HCT116 (cell line): ENCODE data around the gene KLHL5. TPM values are rescaled to one million over a fixed set of nuclear protein-coding genes. Genes with fewer than 3 reads are reported as not detected.
A peak's percentile ranks its signal among the peaks of the same experiment; 100 is the strongest.

Source experiments
- ATAC-seq: fragments of 200-7000 bp; cut with Tn5 transposase; 2 replicates; pipeline ENCODE4 v1.9.1; 2020; ENCODE audit warnings: mild to moderate bottlenecking, moderate library complexity
- BruUV-seq: library from RNA; stranded (reverse); fragments of 400-500 nt; replicated peaks from 2 replicates; lab custom pipeline; 2021; lab: Mats Ljungman, UMichigan
- CTCF ChIA-PET: fragments of 300-600 bp; sonication (Branson Sonifier 250); formaldehyde crosslinking; loops from one replicate; lab custom pipeline; 2021; ENCODE audit warnings: antibody characterized with exemption; lab: Charles Lee
- POLR2A ChIA-PET: fragments of 300-600, 350-600 bp; sonication (Branson Sonifier 250); formaldehyde crosslinking; loops from one replicate; lab custom pipeline; 2021; ENCODE audit warnings: antibody characterized with exemption; lab: Charles Lee
- RAD21 ChIA-PET, 2 experiments: fragments of 300-600 bp; sonication (Branson Sonifier 250); formaldehyde crosslinking; loops; one replicate each; lab custom pipeline; 2023; ENCODE audit warnings: low total read pairs in 2 of 2; ENCODE audit not compliant: uncharacterized antibody in 2 of 2, unreplicated experiment in 2 of 2, low non-redundant PET in 1 of 2; lab: Charles Lee
- DNase-seq: peaks from one replicate; pipeline ENCODE4 v3.0.0-alpha.2; 2010; ENCODE audit warnings: low read depth, low spot score
- H2AFZ ChIP-seq: fragments of 200-600 bp; shearing (Covaris generic), sonication (generic); 2 replicates; pipeline ENCODE4 v1.6.1; 2017; ENCODE audit warnings: low read depth, mixed run types, mixed read lengths, antibody characterized with exemption, low read length; ENCODE audit not compliant: poor library complexity, severe bottlenecking
- H3K27ac ChIP-seq: 2 replicates; pipeline ENCODE4 v1.5.1; 2012; ENCODE audit warnings: low read depth, low read length
- H3K27me3 ChIP-seq: fragments of 200-600 bp; sonication (generic); 2 replicates; pipeline ENCODE4 v1.6.1; 2016; ENCODE audit warnings: mixed run types, low read length, mixed read lengths; ENCODE audit not compliant: insufficient read depth
- H3K36me3 ChIP-seq, 2 experiments: fragments of 200-500 bp in 1 of 2; fragments of 200-600 bp in 1 of 2; sonication (Bioruptor generic) in 1 of 2; sonication (generic) in 1 of 2; 2 replicates each; pipeline versions ENCODE4 v1.5.1 to v1.6.1; 2014 to 2016; ENCODE audit warnings: low read length in 2 of 2, inconsistent platforms in 1 of 2, mixed read lengths in 1 of 2, mixed run types in 1 of 2; ENCODE audit not compliant: insufficient read depth in 2 of 2, control insufficient read depth in 1 of 2
- H3K4me1 ChIP-seq, 2 experiments: fragments of 200-600 bp in 1 of 2; sonication (generic) in 1 of 2; 2 replicates each; pipeline versions ENCODE4 v1.5.1 to v1.6.1; 2012 to 2017; ENCODE audit warnings: low read length in 2 of 2, inconsistent platforms in 1 of 2, mild to moderate bottlenecking in 1 of 2, mixed read lengths in 1 of 2, mixed run types in 1 of 2, moderate library complexity in 1 of 2; ENCODE audit not compliant: insufficient read depth in 2 of 2, control insufficient read depth in 1 of 2
- H3K4me2 ChIP-seq: fragments of 200-600 bp; sonication (generic); 2 replicates; pipeline ENCODE4 v1.6.1; 2017; ENCODE audit warnings: mixed run types, low read length, mixed read lengths
- H3K4me3 ChIP-seq, 2 experiments: fragments of 200-600 bp in 1 of 2; sonication (generic) in 1 of 2; replicated peaks in 1 of 2; 2 replicates each; pipeline ENCODE4 v1.5.1; 2011 to 2016; ENCODE audit warnings: low read length in 2 of 2, control low read depth in 1 of 2, low read depth in 1 of 2, mild to moderate bottlenecking in 1 of 2, mixed read lengths in 1 of 2, mixed run types in 1 of 2
- H3K79me2 ChIP-seq: fragments of 200-600 bp; sonication (generic); 2 replicates; pipeline ENCODE4 v1.6.1; 2017; ENCODE audit warnings: mild to moderate bottlenecking, mixed run types, low read length, moderate library complexity, mixed read lengths; ENCODE audit not compliant: insufficient read depth
- H3K9ac ChIP-seq: fragments of 200-600 bp; sonication (generic); 2 replicates; pipeline ENCODE4 v1.6.1; 2016; ENCODE audit warnings: low read length, mixed read lengths
- H3K9me2 ChIP-seq: fragments of 200-600 bp; sonication (generic), shearing (Covaris generic); 2 replicates; pipeline ENCODE4 v1.6.1; 2017; ENCODE audit warnings: mixed run types, mild to moderate bottlenecking, moderate library complexity; ENCODE audit not compliant: insufficient read depth
- H3K9me3 ChIP-seq, 2 experiments: fragments of 200-500 bp in 1 of 2; fragments of 200-600 bp in 1 of 2; sonication (Bioruptor generic) in 1 of 2; sonication (generic) in 1 of 2; 2 replicates each; pipeline ENCODE4 v1.6.1; 2014 to 2017; ENCODE audit warnings: low read length in 2 of 2, mixed read lengths in 2 of 2, inconsistent platforms in 1 of 2, low read depth in 1 of 2, mild to moderate bottlenecking in 1 of 2, mixed run types in 1 of 2, moderate library complexity in 1 of 2; ENCODE audit not compliant: control insufficient read depth in 1 of 2, insufficient read depth in 1 of 2
- H4K20me1 ChIP-seq: fragments of 200-600 bp; sonication (generic), shearing (Covaris generic); 2 replicates; pipeline ENCODE4 v1.6.1; 2017; ENCODE audit warnings: mixed run types, mild to moderate bottlenecking, moderate library complexity; ENCODE audit not compliant: insufficient read depth
- CEBPB ChIP-seq: IDR thresholded peaks from 2 replicates; pipeline ENCODE4 v1.6.1; 2012; ENCODE audit warnings: low read depth
- CTCF ChIP-seq, 3 experiments: fragments of 200-600 bp in 1 of 3; sonication (generic) in 1 of 3; IDR thresholded peaks in 2 of 3; conservative IDR thresholded peaks in 1 of 3; 2 replicates each; pipeline ENCODE4 v1.5.1; 2012 to 2017; ENCODE audit warnings: low read depth in 2 of 3, low read length in 2 of 3, antibody characterized with exemption in 1 of 3, borderline replicate concordance in 1 of 3, control low read depth in 1 of 3, mild to moderate bottlenecking in 1 of 3, mixed read lengths in 1 of 3, mixed run types in 1 of 3, moderate library complexity in 1 of 3; ENCODE audit not compliant: insufficient read depth in 1 of 3
- ELF1 ChIP-seq: IDR thresholded peaks from 2 replicates; pipeline ENCODE4 v1.6.1; 2012; ENCODE audit warnings: low read depth, borderline replicate concordance
- EZH2 ChIP-seq: fragments of 200-600 bp; sonication (generic); IDR thresholded peaks from 2 replicates; pipeline ENCODE4 v1.6.1; 2017; ENCODE audit warnings: antibody characterized with exemption, mixed run types
- EZH2phosphoT487 ChIP-seq: fragments of 200-600 bp; IDR thresholded peaks from 2 replicates; pipeline ENCODE4 v1.6.1; 2018; ENCODE audit warnings: antibody characterized with exemption, borderline replicate concordance
- FOSL1 ChIP-seq: IDR thresholded peaks from 2 replicates; pipeline ENCODE4 v1.6.1; 2012; ENCODE audit warnings: low read depth
- JUND ChIP-seq: IDR thresholded peaks from 2 replicates; pipeline ENCODE4 v1.6.1; 2012
- POLR2A ChIP-seq: IDR thresholded peaks from 2 replicates; pipeline ENCODE4 v1.7.0; 2011; ENCODE audit warnings: borderline replicate concordance; ENCODE audit not compliant: insufficient read depth, insufficient read length; ENCODE audit errors: extremely low read depth
- REST ChIP-seq: IDR thresholded peaks from 2 replicates; pipeline ENCODE4 v1.6.1; 2012; ENCODE audit warnings: low read depth
- SP1 ChIP-seq: IDR thresholded peaks from 2 replicates; pipeline ENCODE4 v1.6.1; 2012; ENCODE audit warnings: low read depth
- SRF ChIP-seq: IDR thresholded peaks from 2 replicates; pipeline ENCODE4 v1.6.1; 2012; ENCODE audit warnings: low read depth
- TCF7L2 ChIP-seq: IDR thresholded peaks from 2 replicates; pipeline ENCODE4 v1.7.0; 2011; ENCODE audit warnings: borderline replicate concordance, inconsistent platforms; ENCODE audit not compliant: insufficient read depth, insufficient read length; ENCODE audit errors: extremely low read depth
- intact Hi-C: fragments of 100-400 bp; cut with micrococcal nuclease; formaldehyde crosslinking; loops from 2 replicates; pipeline ENCODE4 v1.10.0; 2022
- total RNA-seq: library from RNA; stranded (reverse); gene quantifications from one replicate; pipeline ENCODE4 v1.2.1, GENCODE V29; 2021; ENCODE audit not compliant: unreplicated experiment

Gene KLHL5
- total RNA-seq, 1 experiment from 2014 or later, result 20.8 TPM

GRCh38 chr4:39043861-39044363 lies 18.1 kb upstream of the KLHL5 start:
- Histone ChIP-seq H3K9me2 (no peaks in the 10 kb centered on the region), H3K9me3 (no peaks in the 10 kb centered on the region), H4K20me1 (no peaks in the 10 kb centered on the region), H3K27me3 (no peaks in the 10 kb centered on the region), H3K4me3 (peak overlapping the region; percentile 59 to 66), H3K27ac (no peak overlapping the region), H3K4me1 (peaks cover 21 to 27% of the 10 kb centered on the region in 2 experiments), H3K4me2 (peak overlapping the region; percentile 88), H3K36me3 (no peaks in the 10 kb centered on the region), H3K79me2 (no peaks in the 10 kb centered on the region), H3K9ac (peak overlapping the region; percentile 62), H2AFZ (peak overlapping the region; percentile 93)
- intact Hi-C loops, result no loop called here
- ChIA-PET CTCF (no interaction called here), POLR2A (interaction anchor here (1.3 to 1.5 kb wide), 2 partner anchors 14 to 20 kb away, joined by 4 read pairs; no protein-coding TSS in a partner anchor), RAD21 (no interaction called here)
- no TSS peak for BruUV-seq
- no peak for DNase-seq
- no peak for ATAC-seq
- TF ChIP-seq ELF1, result no peak
- TF ChIP-seq FOSL1, result no peak
- TF ChIP-seq JUND, result no peak
- TF ChIP-seq SP1, result no peak
- TF ChIP-seq CEBPB, result no peak
- no peak for TF ChIP-seq REST
- TF ChIP-seq CTCF (IDR thresholded peaks at IDR 0.05 in 2 of 3, conservative IDR thresholded peaks at IDR 0.05 in 1 of 3; ENCODE audit: borderline replicate concordance in 1 of 3, insufficient read depth in 1 of 3, low read depth in 2 of 3, low read length in 2 of 3), result no peak
- TF ChIP-seq SRF, result no peak
- no peak for TF ChIP-seq TCF7L2
- TF ChIP-seq EZH2phosphoT487, result no peak
- TF ChIP-seq EZH2, result no peak
- TF ChIP-seq POLR2A, result no peak
- TF ChIP-seq, all 23 proteins: peak for 0
